GM18520 (cell line): ENCODE measurements around the gene PTCRA.
"Not testable (repeated sequence)": the region's sequence is repeated elsewhere in the genome, so short reads cannot be mapped to it uniquely, and the experiment has no call there.

Experiments used
- ATAC-seq: cut with Tn5 transposase; IDR thresholded peaks from one replicate; pipeline ENCODE4 v1.9.1; 2021; ENCODE audit not compliant: unreplicated experiment

Gene PTCRA

GRCh38 chr6:42915732-42916131, at the start of gene PTCRA:
Gene PTCRA (plus strand): TSS chr6:42916053. CDS start chr6:42916070, 17 bp downstream.
- ATAC-seq, result no peak

- no peak for ATAC-seq
Measured at GRCh38 chr6:42870145-42870936, 45.5 kb upstream of the PTCRA start.

GRCh38 chr6:42871711-42872110, 44.1 kb upstream of the PTCRA start:
- no peak for ATAC-seq

GRCh38 chr6:42873313-42873712, 42.5 kb upstream of the PTCRA start:
- no peak for ATAC-seq

- ATAC-seq, result no peak
Measured at GRCh38 chr6:42877695-42878094, 38.2 kb upstream of the PTCRA start.

GRCh38 chr6:42879372-42880239, 36.2 kb upstream of the PTCRA start, which contains the start of gene RPL7L1:
Gene RPL7L1 (plus strand): TSS chr6:42879616. CDS start chr6:42879911, 295 bp downstream.
- ATAC-seq, result peak; percentile 80

- not testable (repeated sequence) for ATAC-seq
Measured at GRCh38 chr6:42880240-42880817, 35.5 kb upstream of the PTCRA start.

- not testable (repeated sequence) for ATAC-seq
Measured at GRCh38 chr6:42880871-42881270, 35.0 kb upstream of the PTCRA start.

GRCh38 chr6:42885702-42886101, 30.2 kb upstream of the PTCRA start:
- ATAC-seq, result no peak

- ATAC-seq, result not testable (repeated sequence)
Measured at GRCh38 chr6:42888201-42888600, 27.7 kb upstream of the PTCRA start.

- no peak for ATAC-seq
Measured at GRCh38 chr6:42889815-42890214, 26.0 kb upstream of the PTCRA start.

- ATAC-seq, result peak; percentile 88
Measured at GRCh38 chr6:42890311-42891198, 25.3 kb upstream of the PTCRA start.

- ATAC-seq, result no peak
Measured at GRCh38 chr6:42891199-42891722, 24.6 kb upstream of the PTCRA start.

GRCh38 chr6:42894041-42894828, 21.6 kb upstream of the PTCRA start:
- ATAC-seq, result not testable (repeated sequence)

GRCh38 chr6:42896178-42896719, 19.6 kb upstream of the PTCRA start:
- no peak for ATAC-seq

GRCh38 chr6:42898891-42899361, 16.9 kb upstream of the PTCRA start:
- ATAC-seq, result no peak

GRCh38 chr6:42899871-42900270, 16.0 kb upstream of the PTCRA start:
- no peak for ATAC-seq

- peak; percentile 53 for ATAC-seq
Measured at GRCh38 chr6:42901538-42901957, 14.3 kb upstream of the PTCRA start.
